GM12878 (cell line): ENCODE results near the gene TSSK3.

Experiments
- CEBPB ChIP-seq, 2 experiments: fragments of 150-350 bp in 1 of 2; IDR thresholded peaks; 2 replicates each; pipeline ENCODE4 v1.6.1; 2012 to 2014; ENCODE audit warnings: low read depth in 2 of 2, low read length in 2 of 2, borderline replicate concordance in 1 of 2, inconsistent platforms in 1 of 2
- ESRRA ChIP-seq: IDR thresholded peaks from 2 replicates; pipeline ENCODE4 v1.6.1; 2012; ENCODE audit warnings: mild to moderate bottlenecking, low read length, improper control_type of control experiment
- FOXM1 ChIP-seq: IDR thresholded peaks from 2 replicates; pipeline ENCODE4 v1.6.1; 2012; ENCODE audit warnings: low read depth, mild to moderate bottlenecking, inconsistent platforms, low read length, moderate library complexity
- PAX8 ChIP-seq: fragments of 450-650 bp; IDR thresholded peaks from 2 replicates; pipeline ENCODE4 v1.6.1; 2017; ENCODE audit warnings: mild to moderate bottlenecking, moderate library complexity
- POLR2A ChIP-seq: IDR thresholded peaks from 2 replicates; pipeline ENCODE4 v1.6.1; 2011; ENCODE audit warnings: low read depth, mild to moderate bottlenecking, low read length
- SIN3A ChIP-seq: IDR thresholded peaks from 2 replicates; pipeline ENCODE4 v1.6.1; 2012; ENCODE audit warnings: low read depth, low read length, improper control_type of control experiment
- SMC3 ChIP-seq: IDR thresholded peaks from 2 replicates; pipeline ENCODE4 v1.6.1; 2011; ENCODE audit warnings: low read length, improper control_type of control experiment, borderline replicate concordance
- TCF12 ChIP-seq: IDR thresholded peaks from 2 replicates; pipeline ENCODE4 v1.6.1; 2011; ENCODE audit warnings: low read depth, mild to moderate bottlenecking, low read length
- ZNF384 ChIP-seq: IDR thresholded peaks from 2 replicates; pipeline ENCODE4 v1.6.1; 2012; ENCODE audit warnings: low read depth, mild to moderate bottlenecking, low read length, improper control_type of control experiment, borderline replicate concordance
- TF ChIP-seq, protein P1 (sequence below): IDR thresholded peaks from 2 replicates; pipeline ENCODE4 v1.6.1; 2012; ENCODE audit warnings: low read depth, low read length, improper control_type of control experiment
- TF ChIP-seq, protein P2 (sequence below), 3 experiments: IDR thresholded peaks in 2 of 3; conservative IDR thresholded peaks in 1 of 3; 2 replicates each; pipeline ENCODE4 v1.5.1; 2011; ENCODE audit warnings: low read depth in 3 of 3, low read length in 3 of 3, mild to moderate bottlenecking in 3 of 3, control low read depth in 2 of 3, moderate library complexity in 2 of 3, inconsistent platforms in 1 of 3, mixed read lengths in 1 of 3; ENCODE audit not compliant: control insufficient read depth in 2 of 3, insufficient read depth in 1 of 3; ENCODE audit errors: extremely low read depth in 1 of 3
- TF ChIP-seq, protein P3 (sequence below): fragments of 450-650 bp; IDR thresholded peaks from 2 replicates; pipeline ENCODE4 v1.6.1; 2016; ENCODE audit warnings: mild to moderate bottlenecking
- TF ChIP-seq, protein P4 (sequence below): fragments of 450-650 bp; IDR thresholded peaks from 2 replicates; pipeline ENCODE4 v1.6.1; 2017; ENCODE audit warnings: mild to moderate bottlenecking
- TF ChIP-seq, protein P5 (sequence below): fragments of 450-650 bp; formaldehyde crosslinking; IDR thresholded peaks from 2 replicates; pipeline ENCODE4 v1.5.0; 2022; ENCODE audit warnings: mild to moderate bottlenecking, missing genetic modification characterization

DNA sequence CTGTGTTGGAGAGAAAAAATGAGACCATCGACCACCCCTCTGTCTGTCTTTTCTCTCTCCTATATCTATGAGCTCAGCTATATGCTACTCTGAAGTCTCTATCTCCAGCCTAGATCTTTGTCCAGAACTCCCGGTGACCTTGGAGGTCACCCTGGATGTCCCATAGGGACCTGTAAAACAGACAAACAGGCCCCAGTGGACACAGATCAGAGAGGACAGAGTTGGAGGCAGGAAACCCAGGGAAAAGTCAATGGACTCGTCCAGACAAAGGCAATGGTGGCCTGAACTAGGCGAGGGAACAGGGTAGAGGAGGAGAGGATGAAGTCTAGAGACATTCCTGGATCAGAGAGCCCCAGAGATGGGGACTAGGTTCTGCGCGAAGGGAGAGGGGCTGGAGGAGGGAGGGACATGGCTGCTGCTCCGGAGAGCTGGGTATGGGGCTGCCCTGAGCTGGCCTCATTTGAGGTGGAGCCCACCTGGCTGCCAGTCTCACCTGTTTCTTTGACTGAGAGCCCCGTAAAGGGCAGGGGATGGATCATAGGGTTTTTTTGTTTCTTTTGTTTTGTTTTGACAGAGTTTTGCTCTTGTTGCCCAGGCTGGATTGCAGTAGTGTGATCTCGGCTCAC lies 15.7 kb upstream of the TSSK3 start:
- TF ChIP-seq SMC3 (no peak), ZNF384 (no peak), TCF12 (no peak), POLR2A (no peak), ESRRA (no peak), FOXM1 (no peak), PAX8 (no peak), SIN3A (no peak), CEBPB (IDR thresholded peaks at IDR 0.05; ENCODE audit: borderline replicate concordance in 1 of 2, low read depth in 2 of 2, low read length in 2 of 2) (no peak)
- TF ChIP-seq, protein P1, sequence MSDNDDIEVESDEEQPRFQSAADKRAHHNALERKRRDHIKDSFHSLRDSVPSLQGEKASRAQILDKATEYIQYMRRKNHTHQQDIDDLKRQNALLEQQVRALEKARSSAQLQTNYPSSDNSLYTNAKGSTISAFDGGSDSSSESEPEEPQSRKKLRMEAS: no peak
- TF ChIP-seq, protein P2, sequence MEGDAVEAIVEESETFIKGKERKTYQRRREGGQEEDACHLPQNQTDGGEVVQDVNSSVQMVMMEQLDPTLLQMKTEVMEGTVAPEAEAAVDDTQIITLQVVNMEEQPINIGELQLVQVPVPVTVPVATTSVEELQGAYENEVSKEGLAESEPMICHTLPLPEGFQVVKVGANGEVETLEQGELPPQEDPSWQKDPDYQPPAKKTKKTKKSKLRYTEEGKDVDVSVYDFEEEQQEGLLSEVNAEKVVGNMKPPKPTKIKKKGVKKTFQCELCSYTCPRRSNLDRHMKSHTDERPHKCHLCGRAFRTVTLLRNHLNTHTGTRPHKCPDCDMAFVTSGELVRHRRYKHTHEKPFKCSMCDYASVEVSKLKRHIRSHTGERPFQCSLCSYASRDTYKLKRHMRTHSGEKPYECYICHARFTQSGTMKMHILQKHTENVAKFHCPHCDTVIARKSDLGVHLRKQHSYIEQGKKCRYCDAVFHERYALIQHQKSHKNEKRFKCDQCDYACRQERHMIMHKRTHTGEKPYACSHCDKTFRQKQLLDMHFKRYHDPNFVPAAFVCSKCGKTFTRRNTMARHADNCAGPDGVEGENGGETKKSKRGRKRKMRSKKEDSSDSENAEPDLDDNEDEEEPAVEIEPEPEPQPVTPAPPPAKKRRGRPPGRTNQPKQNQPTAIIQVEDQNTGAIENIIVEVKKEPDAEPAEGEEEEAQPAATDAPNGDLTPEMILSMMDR (IDR thresholded peaks at IDR 0.05 in 2 of 3, conservative IDR thresholded peaks at IDR 0.05 in 1 of 3; ENCODE audit: control insufficient read depth in 2 of 3, extremely low read depth in 1 of 3, insufficient read depth in 1 of 3, low read depth in 3 of 3, low read length in 3 of 3): no peak
- TF ChIP-seq, protein P3, sequence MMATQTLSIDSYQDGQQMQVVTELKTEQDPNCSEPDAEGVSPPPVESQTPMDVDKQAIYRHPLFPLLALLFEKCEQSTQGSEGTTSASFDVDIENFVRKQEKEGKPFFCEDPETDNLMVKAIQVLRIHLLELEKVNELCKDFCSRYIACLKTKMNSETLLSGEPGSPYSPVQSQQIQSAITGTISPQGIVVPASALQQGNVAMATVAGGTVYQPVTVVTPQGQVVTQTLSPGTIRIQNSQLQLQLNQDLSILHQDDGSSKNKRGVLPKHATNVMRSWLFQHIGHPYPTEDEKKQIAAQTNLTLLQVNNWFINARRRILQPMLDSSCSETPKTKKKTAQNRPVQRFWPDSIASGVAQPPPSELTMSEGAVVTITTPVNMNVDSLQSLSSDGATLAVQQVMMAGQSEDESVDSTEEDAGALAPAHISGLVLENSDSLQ: no peak
- TF ChIP-seq, protein P4, sequence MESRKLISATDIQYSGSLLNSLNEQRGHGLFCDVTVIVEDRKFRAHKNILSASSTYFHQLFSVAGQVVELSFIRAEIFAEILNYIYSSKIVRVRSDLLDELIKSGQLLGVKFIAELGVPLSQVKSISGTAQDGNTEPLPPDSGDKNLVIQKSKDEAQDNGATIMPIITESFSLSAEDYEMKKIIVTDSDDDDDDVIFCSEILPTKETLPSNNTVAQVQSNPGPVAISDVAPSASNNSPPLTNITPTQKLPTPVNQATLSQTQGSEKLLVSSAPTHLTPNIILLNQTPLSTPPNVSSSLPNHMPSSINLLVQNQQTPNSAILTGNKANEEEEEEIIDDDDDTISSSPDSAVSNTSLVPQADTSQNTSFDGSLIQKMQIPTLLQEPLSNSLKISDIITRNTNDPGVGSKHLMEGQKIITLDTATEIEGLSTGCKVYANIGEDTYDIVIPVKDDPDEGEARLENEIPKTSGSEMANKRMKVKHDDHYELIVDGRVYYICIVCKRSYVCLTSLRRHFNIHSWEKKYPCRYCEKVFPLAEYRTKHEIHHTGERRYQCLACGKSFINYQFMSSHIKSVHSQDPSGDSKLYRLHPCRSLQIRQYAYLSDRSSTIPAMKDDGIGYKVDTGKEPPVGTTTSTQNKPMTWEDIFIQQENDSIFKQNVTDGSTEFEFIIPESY: no peak
- TF ChIP-seq, protein P5, sequence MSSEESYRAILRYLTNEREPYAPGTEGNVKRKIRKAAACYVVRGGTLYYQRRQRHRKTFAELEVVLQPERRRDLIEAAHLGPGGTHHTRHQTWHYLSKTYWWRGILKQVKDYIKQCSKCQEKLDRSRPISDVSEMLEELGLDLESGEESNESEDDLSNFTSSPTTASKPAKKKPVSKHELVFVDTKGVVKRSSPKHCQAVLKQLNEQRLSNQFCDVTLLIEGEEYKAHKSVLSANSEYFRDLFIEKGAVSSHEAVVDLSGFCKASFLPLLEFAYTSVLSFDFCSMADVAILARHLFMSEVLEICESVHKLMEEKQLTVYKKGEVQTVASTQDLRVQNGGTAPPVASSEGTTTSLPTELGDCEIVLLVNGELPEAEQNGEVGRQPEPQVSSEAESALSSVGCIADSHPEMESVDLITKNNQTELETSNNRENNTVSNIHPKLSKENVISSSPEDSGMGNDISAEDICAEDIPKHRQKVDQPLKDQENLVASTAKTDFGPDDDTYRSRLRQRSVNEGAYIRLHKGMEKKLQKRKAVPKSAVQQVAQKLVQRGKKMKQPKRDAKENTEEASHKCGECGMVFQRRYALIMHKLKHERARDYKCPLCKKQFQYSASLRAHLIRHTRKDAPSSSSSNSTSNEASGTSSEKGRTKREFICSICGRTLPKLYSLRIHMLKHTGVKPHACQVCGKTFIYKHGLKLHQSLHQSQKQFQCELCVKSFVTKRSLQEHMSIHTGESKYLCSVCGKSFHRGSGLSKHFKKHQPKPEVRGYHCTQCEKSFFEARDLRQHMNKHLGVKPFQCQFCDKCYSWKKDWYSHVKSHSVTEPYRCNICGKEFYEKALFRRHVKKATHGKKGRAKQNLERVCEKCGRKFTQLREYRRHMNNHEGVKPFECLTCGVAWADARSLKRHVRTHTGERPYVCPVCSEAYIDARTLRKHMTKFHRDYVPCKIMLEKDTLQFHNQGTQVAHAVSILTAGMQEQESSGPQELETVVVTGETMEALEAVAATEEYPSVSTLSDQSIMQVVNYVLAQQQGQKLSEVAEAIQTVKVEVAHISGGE (CRISPR knock-in tag): no peak
